ENCODE data around the gene DUSP6.

GRCh38 chr12:89354612-89355067 is 2.3 kb upstream of the DUSP6 start:
- no peak for TF ChIP-seq CTBP2 (IDR thresholded peaks at IDR 0.05; ENCODE audit: borderline replicate concordance, insufficient read depth, insufficient read length, low read length)
- TF ChIP-seq CHD2 (IDR thresholded peaks at IDR 0.05; ENCODE audit: low read length), result no peak
- TF ChIP-seq CEBPB (IDR thresholded peaks at IDR 0.05; ENCODE audit: low read depth, low read length), result no peak
- no peak for TF ChIP-seq TBP (IDR thresholded peaks at IDR 0.05; ENCODE audit: low read depth, low read length)
- TF ChIP-seq NANOG (IDR thresholded peaks at IDR 0.05; ENCODE audit: insufficient read depth, low read depth, low read length, poor library complexity, severe bottlenecking), result no peak
- no peak for TF ChIP-seq CTCF (IDR thresholded peaks at IDR 0.05; ENCODE audit: control extremely low read depth in 1 of 3, insufficient read depth in 1 of 3, low read depth in 1 of 3, low read length in 3 of 3)
- TF ChIP-seq EZH2 (IDR thresholded peaks at IDR 0.05; ENCODE audit: low read depth, low read length, severe bottlenecking), result no peak
